Measurements from ENCODE around the gene KLHL8. TPM values are rescaled to one million over a fixed set of nuclear protein-coding genes. Genes with fewer than 3 reads are reported as not detected.
A peak's percentile ranks its signal among the peaks of the same experiment; 100 is the strongest.

KLHL8 gene
- total RNA-seq, 1 donor from 2014 or later = 5.4 TPM

- no peak for DNase-seq (ENCODE audit: low spot score in 2 of 2)
- intact Hi-C loops (cut with DNase I) = loop anchor here (5.0 kb wide), 1 partner anchor 40 kb away; no protein-coding TSS in a partner anchor
- H3K9me3 ChIP-seq = no peaks in the 10 kb centered on the region
- no peak overlapping the region for H3K27ac ChIP-seq
- H3K27me3 ChIP-seq = no peaks in the 10 kb centered on the region
- peaks cover 4 to 43% of the 10 kb centered on the region in 2 donors for H3K4me1 ChIP-seq
- TF ChIP-seq, protein P1, sequence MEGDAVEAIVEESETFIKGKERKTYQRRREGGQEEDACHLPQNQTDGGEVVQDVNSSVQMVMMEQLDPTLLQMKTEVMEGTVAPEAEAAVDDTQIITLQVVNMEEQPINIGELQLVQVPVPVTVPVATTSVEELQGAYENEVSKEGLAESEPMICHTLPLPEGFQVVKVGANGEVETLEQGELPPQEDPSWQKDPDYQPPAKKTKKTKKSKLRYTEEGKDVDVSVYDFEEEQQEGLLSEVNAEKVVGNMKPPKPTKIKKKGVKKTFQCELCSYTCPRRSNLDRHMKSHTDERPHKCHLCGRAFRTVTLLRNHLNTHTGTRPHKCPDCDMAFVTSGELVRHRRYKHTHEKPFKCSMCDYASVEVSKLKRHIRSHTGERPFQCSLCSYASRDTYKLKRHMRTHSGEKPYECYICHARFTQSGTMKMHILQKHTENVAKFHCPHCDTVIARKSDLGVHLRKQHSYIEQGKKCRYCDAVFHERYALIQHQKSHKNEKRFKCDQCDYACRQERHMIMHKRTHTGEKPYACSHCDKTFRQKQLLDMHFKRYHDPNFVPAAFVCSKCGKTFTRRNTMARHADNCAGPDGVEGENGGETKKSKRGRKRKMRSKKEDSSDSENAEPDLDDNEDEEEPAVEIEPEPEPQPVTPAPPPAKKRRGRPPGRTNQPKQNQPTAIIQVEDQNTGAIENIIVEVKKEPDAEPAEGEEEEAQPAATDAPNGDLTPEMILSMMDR (IDR thresholded peaks at IDR 0.05) = no peak
- no peak overlapping the region for H3K4me3 ChIP-seq
- H3K36me3 ChIP-seq = peaks cover 19 to 37% of the 10 kb centered on the region in 2 donors
Measured at GRCh38 chr4:87117732-87118075, 102.7 kb downstream of the KLHL8 start.

GRCh38 chr4:87117051-87117731 is 103.2 kb downstream of the KLHL8 start:
- H3K36me3 ChIP-seq = peaks cover 19 to 41% of the 10 kb centered on the region in 2 donors
- H3K27ac ChIP-seq = peak overlapping the region; percentile 14 to 20
- no peak for DNase-seq (ENCODE audit: low spot score in 2 of 2)
- no peaks in the 10 kb centered on the region for H3K9me3 ChIP-seq
- intact Hi-C loops (cut with DNase I) = loop anchor here (5.0 kb wide), 1 partner anchor 40 kb away; no protein-coding TSS in a partner anchor
- TF ChIP-seq, protein P1 (IDR thresholded peaks at IDR 0.05) = no peak
- H3K27me3 ChIP-seq = no peaks in the 10 kb centered on the region
- H3K4me1 ChIP-seq = peaks cover 4 to 41% of the 10 kb centered on the region in 2 donors
- no peak overlapping the region for H3K4me3 ChIP-seq

DNA sequence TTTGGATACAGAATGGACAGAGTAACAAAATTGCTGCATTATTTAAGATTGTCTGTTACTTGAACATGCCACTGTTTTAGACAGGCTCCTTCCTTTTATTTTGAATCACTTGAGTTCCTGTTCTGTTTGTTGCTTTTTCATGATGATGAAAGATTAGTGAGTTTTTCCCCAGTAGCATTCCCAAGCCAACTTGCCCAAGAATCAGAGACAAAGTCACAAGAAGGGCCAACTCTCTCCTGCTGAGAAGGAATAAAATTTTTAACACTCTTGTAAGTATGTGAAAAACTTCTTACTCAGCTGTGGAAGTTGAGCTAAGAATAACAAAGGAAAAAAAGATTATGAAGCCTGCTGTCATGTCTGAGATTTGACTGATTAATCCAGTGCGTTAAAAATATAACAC is 104.2 kb downstream of the KLHL8 start:
- no peak for DNase-seq (ENCODE audit: low spot score in 2 of 2)
- peak overlapping the region; percentile 14 to 20 for H3K27ac ChIP-seq
- H3K4me1 ChIP-seq = peaks cover 4 to 34% of the 10 kb centered on the region in 2 donors
- H3K36me3 ChIP-seq = peaks cover 19 to 50% of the 10 kb centered on the region in 2 donors
- H3K4me3 ChIP-seq = no peak overlapping the region
- TF ChIP-seq, protein P1 (IDR thresholded peaks at IDR 0.05) = no peak
- H3K9me3 ChIP-seq = no peaks in the 10 kb centered on the region
- H3K27me3 ChIP-seq = no peaks in the 10 kb centered on the region
- intact Hi-C loops (cut with DNase I) = loop anchor here (5.0 kb wide), 1 partner anchor 39 kb away; no protein-coding TSS in a partner anchor

GRCh38 chr4:87114245-87115062 is 106.0 kb downstream of the KLHL8 start:
- no peaks in the 10 kb centered on the region for H3K9me3 ChIP-seq
- H3K36me3 ChIP-seq = peaks cover 19 to 50% of the 10 kb centered on the region in 2 donors
- intact Hi-C loops (cut with DNase I) = loop anchor here (5.0 kb wide), 1 partner anchor 37 kb away; no protein-coding TSS in a partner anchor
- no peak for DNase-seq (ENCODE audit: low spot score in 2 of 2)
- H3K4me3 ChIP-seq = no peak overlapping the region
- H3K27me3 ChIP-seq = no peaks in the 10 kb centered on the region
- H3K27ac ChIP-seq = no peak overlapping the region
- H3K4me1 ChIP-seq = peaks cover 0 to 20% of the 10 kb centered on the region in 2 donors
- TF ChIP-seq, protein P1 (IDR thresholded peaks at IDR 0.05) = no peak

DNA sequence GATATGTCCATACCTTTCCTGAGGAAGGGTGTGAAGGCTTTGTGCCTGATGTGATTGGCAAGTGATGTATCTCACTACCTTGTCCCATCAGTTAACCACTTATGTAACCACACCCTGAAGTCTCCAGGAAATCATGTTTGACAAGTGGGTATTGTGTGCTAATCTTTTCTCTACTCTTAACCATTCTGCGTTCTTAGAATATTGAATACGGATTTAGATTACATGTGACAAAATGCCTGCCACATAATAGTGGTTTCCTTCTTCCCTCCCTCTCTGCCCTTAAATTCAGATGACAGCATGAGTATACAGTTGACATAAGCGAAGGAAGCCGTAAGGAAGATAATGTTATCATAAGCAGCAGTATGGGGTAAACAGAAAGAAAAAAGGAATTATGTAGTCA is 108.4 kb downstream of the KLHL8 start:
- H3K4me1 ChIP-seq = peaks cover 5 to 33% of the 10 kb centered on the region in 2 donors
- DNase-seq (ENCODE audit: low spot score in 2 of 2) = no peak
- no peak overlapping the region for H3K27ac ChIP-seq
- intact Hi-C loops (cut with DNase I) = no loop called here
- no peaks in the 10 kb centered on the region for H3K27me3 ChIP-seq
- peaks cover 26 to 54% of the 10 kb centered on the region in 2 donors for H3K36me3 ChIP-seq
- TF ChIP-seq, protein P1 (IDR thresholded peaks at IDR 0.05) = no peak
- H3K9me3 ChIP-seq = no peaks in the 10 kb centered on the region
- H3K4me3 ChIP-seq = no peak overlapping the region

Other genes with a start within 250 kb of the KLHL8 start
- not detected for gene HSD17B13, start 102.3 kb upstream of the KLHL8 start, total RNA-seq
- 29.8 TPM for gene HSD17B11, start 170.6 kb upstream of the KLHL8 start, total RNA-seq
- gene NUDT9, start 202.0 kb upstream of the KLHL8 start, total RNA-seq = 35.9 TPM